Choroid plexus epithelial cell (primary cell): ENCODE results near the gene XPO5.

Experiments
- DNase-seq: peaks from one replicate; pipeline ENCODE4 v3.0.0-alpha.2; 2010; ENCODE audit warnings: low read depth
- H3K4me3 ChIP-seq: 2 replicates; pipeline ENCODE4 v1.5.1; 2011; ENCODE audit warnings: low read depth, mild to moderate bottlenecking, control low read depth, low read length, moderate library complexity
- TF ChIP-seq, protein P1 (sequence below): conservative IDR thresholded peaks from 2 replicates; pipeline ENCODE4 v1.5.1; 2011; ENCODE audit warnings: low read depth, mild to moderate bottlenecking, control low read depth, inconsistent platforms, low read length, moderate library complexity

Gene XPO5

DNA sequence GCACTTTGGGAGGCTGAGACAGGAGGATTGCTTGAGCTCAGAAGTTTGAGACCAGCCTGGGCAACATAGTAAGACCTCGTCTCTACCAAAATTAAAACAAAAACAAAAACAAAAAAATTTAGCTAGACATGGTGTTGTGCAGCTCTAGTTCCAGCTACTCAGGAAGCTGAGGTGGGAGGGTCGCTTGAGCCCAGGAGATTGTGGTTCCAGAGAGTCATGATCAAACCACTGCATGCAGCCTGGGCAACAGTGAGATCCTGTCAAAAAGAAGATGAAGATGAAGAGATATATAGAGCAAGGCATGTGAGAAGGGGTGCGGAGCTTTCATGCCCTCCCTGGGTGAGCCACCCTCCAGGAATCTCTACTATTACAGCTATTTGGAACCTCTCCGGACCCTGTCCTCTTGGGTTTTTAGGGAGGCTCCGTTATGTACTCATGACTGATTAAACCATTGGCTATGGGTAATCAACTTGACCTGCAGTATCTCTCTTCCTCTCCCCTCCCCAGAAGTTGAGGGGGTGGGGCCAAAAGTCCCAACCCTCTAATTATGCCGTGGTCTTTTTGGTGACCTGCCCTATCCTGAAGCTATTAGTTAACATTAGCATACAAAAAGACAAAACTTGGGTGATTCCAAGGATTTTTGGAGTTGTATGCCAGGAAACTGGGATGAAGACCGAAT is 9.2 kb upstream of the XPO5 start:
- H3K4me3 ChIP-seq: no peak overlapping the region
- DNase-seq: no peak
- TF ChIP-seq, protein P1, sequence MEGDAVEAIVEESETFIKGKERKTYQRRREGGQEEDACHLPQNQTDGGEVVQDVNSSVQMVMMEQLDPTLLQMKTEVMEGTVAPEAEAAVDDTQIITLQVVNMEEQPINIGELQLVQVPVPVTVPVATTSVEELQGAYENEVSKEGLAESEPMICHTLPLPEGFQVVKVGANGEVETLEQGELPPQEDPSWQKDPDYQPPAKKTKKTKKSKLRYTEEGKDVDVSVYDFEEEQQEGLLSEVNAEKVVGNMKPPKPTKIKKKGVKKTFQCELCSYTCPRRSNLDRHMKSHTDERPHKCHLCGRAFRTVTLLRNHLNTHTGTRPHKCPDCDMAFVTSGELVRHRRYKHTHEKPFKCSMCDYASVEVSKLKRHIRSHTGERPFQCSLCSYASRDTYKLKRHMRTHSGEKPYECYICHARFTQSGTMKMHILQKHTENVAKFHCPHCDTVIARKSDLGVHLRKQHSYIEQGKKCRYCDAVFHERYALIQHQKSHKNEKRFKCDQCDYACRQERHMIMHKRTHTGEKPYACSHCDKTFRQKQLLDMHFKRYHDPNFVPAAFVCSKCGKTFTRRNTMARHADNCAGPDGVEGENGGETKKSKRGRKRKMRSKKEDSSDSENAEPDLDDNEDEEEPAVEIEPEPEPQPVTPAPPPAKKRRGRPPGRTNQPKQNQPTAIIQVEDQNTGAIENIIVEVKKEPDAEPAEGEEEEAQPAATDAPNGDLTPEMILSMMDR: no peak

DNA sequence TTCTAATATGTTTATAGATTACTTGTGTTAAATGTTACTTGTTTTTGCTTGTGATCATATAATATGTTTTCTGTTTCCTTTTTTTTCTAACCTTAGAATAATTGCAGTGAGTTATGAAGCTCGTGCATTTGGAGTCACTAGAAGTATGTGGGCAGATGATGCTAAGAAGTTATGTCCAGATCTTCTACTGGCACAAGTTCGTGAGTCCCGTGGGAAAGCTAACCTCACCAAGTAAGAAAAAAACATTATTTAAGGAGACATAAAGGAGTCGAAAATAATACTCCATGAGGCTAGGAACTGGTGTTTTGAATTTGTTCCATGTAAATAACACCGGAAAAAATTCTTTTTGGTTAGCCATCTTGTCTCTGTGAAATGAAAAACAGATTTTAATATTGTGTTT is 7.1 kb upstream of the XPO5 start:
- H3K4me3 ChIP-seq: no peak overlapping the region
- DNase-seq: no peak
- TF ChIP-seq, protein P1: no peak

DNA sequence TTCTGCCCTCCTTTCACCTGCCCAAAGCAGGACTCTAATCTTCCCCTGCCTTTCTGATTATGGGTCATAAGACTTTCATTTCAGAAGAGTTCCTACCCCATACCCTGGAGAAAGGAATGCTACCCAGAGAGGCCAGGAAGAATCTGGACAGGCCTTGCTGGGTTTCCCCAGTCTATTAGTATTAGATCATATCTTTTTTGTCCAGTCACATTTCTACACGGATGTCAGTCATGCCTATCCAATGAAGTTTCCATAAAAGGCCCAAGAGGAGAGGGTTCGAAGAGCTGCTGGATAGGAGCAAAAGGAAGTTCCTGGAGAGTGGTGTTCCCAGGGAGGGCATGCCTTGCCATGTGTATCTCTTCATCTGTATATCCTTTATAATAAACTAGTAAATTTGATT is 3.3 kb upstream of the XPO5 start:
- no peak overlapping the region for H3K4me3 ChIP-seq
- peak; percentile 44 for DNase-seq
- TF ChIP-seq, protein P1: no peak

DNA sequence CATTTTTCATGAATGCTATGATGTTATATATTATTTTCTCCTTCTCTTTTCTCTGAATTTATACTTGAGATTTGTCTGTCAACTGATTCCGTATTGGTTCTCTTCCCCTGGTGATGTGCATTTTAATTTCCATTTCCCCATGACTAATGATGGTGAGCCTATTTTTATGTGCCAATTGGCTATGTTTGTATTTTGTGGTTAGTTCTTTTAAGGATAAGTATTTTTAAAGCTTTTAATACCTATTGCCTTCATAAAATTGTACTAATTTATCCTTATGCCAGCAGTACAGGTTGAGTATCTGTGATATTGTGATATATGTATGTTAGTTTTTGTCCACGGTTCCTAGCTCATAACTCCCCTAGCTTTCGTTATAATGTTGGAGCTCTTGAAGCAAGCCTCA is 2.9 kb upstream of the XPO5 start:
- DNase-seq: peak; percentile 5
- TF ChIP-seq, protein P1: no peak
- no peak overlapping the region for H3K4me3 ChIP-seq

DNA sequence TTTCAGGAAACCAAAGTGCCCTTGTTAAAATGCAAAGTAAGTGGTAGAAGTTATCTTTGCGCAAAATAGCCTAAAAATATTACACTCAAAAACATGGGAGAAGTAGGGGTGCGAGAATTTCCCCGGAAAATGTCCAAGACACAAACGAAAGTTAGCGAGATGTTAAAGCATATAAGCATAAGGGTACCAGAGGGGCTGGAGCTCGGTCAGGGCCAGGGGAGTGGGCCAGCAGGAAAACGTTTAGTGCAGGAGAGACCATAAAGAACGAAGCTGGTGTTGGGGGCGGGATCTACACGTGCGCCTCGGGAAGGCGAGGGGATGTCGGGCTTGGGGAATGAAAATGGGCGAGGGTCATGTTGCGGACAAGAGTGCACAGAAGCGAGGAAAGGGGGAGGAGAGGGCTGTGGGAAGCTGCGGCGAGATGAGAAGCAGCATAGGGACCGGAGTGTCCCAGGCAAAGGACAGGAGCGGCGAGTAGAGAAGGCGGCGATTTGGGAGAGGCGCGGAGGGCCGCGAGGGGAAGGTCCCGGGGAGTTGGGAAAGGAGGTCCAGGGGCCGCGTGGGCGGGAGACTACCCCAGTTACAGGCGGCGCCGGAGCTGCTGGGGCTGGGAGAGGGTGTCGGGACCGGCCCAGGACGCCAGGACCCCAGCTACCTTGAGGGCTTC is 600 bp downstream of the XPO5 start:
- peak overlapping the region; percentile 100 for H3K4me3 ChIP-seq
- TF ChIP-seq, protein P1: no peak
- DNase-seq: peak; percentile 23

DNA sequence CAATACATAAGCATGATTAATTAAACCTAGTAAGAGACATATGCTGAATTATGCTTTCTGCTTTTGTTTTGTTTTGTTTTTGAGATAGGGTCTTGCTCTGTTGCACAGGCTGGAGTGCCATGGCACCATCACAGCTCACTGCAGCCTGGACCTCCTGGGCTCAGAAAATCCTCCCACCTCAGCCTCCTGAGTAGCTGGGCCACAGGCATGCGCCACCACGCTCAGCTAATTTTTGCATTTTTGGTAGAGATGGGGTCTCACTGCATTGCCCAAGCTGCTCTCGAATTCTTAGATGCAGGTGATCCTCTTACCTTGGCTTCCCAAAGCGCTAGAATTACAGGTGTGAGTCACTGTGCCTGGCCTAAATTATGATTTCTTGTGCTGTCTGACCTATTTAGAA is 3.8 kb downstream of the XPO5 start:
- H3K4me3 ChIP-seq: no peak overlapping the region
- DNase-seq: no peak
- TF ChIP-seq, protein P1: no peak

DNA sequence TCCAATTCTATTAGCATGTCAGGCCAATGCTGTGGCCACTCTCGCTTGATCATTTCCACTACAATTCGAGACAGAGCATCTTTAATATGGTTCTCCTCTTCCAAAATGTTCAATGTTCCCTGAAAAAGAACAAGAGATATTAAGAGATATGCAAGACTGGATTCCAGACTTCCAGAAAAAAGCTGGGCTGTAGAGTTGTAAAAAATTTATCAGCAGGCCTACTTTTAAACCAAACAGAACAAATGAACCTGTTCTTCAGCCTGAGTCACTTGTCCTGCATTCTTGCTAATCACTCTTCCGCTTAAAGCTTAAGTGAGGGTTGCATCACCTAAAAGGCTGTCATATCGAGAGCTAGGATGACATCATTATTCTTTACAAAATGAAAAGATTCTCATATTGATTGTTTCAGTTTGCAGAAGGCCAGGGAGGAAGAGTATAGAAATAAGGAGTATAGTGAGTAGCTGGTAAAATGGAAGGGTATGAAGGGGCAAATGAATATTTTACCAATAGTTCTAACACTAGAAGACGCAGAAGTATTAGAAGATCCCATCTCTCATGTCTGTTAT is 4.9 kb downstream of the XPO5 start:
- no peak overlapping the region for H3K4me3 ChIP-seq
- TF ChIP-seq, protein P1: no peak
- DNase-seq: peak; percentile 68
